Stimulated activated CD4-positive, alpha-beta T cell treated with anti-CD3 and anti-CD28 coated beads, Interleukin-12 subunit alpha, Interleukin-12 subunit beta, amount 100 ng/mL, for 4 hours (primary cell): ENCODE measurements around the gene USP40.

ENCODE experiments used
- DNase-seq: peaks from one replicate; pipeline ENCODE4 v3.0.0-alpha.2; 2020

USP40 gene

DNA sequence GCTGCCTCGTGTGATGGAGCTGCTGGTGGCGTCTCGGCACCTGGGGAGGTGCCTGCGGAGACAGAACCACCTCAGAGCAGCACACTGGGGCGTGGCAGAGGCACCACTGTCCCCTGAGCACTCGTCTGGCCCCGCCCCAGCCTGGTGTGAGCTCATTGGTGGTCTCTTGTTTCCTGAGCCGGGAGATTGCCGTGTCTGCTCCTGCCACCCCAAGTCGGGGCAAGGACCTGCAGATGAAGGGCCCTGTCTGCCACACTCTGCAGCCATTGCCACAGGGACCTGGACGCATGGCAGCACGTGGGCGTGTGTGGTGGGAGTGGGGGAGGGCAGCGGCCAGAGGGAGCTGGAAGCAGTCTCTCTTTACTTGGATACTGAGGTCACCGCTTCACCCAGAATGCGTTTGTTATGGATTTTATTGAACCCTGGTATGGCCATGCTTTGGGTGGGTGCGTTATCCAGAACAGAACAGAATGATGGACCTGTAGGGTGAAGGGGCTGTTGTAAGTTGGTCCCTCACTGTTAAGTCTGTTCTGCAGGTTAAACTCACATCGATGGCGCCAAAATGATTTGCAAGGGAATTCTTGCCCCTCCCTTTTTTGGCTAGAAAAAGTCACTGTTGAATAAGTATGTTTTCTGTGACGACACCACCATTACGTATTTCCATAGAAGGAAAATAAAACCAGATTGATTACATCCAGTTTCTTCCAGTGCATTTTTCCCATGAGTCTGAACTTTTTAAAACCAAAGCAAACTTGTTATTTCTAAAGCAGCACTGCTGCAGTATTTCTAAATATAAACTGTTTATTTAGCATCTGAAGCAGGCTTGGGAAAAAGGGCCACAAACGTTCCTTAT, 92.0 kb downstream of the USP40 start:
- DNase-seq = no peak

DNA sequence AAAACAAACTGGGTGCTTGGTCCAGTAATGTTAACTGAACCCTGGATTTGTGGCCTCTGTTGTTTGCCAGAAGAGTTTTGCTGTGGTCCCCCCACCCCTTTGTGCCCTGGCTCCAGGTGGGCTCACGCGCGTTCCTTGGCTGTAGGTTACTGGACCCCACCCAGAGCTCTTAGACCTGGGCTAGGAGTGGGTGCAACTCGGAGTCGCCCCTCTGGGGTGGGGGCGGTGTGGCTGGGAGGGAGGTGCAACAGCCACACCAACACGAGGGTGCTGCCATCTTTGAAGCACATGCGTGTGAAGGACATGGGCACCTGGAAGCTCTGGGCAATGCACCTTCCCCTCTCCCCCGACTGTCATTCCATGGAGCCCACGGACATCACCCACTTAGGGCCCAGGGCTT, 92.7 kb downstream of the USP40 start:
- no peak for DNase-seq

DNA sequence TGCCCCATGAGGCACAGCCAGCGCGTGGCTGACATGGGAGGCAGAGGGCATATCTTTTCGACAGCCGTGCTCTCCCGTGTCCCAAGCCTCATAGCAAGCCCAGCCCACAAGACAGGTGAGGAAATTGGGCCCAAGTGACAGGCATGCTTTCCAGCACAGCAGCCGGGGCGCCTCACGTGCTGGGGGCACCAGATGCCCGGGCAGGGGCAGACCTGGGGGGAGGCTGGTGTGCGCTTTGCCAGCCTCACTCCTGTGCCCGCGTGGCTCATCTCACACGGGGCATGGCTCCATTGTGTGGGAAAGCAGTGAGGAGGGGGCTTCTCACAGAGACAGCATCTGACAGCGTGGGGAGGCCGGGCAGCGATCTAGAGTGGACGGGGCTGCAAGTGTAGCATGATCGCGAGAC, 93.2 kb downstream of the USP40 start:
- DNase-seq = no peak

DNA sequence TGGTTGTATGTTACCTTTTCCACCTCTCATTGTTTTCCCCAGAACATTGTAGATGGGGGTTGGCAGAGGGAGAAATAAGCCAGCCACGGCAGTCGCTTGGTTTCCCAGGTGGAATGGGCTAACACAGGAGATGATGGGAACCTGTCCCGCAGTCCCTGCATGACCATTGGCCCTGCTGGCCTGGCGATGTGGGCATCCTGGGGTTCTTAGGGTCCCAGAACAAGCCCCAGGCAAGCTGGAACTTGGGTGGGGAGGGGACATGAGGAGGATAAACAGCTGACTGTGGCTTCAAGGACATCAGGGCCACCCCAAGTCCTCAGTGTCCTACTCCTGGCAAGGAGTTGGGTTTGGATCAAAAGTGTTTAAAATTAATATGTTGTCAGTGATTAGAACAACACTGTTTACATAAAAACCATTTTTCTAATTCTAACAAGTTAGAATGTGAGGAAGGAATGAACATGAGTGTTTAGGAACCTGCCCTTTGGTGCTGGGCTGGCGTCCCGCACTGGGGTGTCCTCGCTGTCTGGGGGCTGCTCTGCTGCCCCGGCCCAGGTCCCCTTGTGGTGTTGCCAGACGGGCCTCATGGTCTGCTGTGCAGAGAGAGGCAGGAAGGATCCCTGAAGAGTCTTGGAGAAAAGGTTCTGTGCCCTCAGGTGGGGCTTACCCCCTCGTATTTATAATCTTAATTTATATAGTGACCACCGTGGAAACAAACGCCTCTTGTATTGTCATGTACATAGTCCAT, 95.1 kb downstream of the USP40 start:
- no peak for DNase-seq

DNA sequence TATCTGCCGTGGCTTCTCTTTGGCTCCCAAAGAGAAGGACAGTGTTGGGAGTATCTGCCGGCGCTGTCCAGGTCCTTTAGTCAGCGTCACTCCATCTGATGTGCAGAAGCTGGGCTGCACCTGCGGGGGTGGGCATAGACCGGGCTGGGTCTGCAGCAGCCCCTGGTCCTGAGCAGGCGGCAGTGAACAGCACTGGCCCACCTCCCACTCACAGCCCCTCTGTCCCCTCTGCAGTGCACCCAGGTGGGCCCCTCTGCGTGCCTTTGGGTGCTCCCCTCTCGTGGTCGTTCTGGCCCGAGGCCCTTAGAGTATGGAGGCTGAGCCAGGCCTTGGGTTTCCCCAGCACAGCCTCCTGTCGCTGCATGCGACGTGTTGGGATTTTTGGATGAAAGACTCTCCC, 95.7 kb downstream of the USP40 start:
- DNase-seq = no peak

DNA sequence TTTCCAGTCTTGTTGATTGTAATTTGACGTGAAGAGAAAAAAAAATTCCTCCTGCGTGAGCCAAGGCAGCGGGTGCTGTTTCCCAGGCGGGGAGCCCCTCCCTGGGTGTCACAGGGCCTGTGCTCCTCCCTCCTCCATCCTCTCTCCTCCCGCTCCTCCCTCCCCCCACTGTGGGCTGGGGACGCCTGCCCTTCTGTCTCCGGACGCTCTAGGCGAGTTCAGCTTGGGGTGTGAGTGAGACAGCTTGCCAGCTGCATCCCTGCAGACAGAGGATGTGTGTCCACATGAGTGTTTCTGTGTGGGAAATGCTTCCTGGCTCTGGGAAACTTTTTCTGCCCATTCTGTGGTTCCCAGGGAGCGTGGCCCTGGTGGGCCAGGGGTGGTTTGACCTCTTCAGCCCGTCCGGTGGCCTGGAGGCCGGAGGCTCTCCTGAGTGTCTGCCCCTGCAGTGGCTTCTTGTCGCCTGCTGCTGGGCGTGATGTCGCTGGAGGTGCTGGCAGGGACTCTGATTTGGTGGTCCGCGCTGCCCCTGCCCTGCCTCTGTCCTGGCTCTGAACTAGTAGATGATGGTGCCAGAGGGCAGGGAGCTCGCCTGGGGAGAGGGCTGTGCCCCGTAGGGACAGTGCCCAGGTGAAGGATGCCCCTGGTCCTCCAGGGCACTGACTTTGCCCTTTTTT, 96.4 kb downstream of the USP40 start:
- DNase-seq = no peak

DNA sequence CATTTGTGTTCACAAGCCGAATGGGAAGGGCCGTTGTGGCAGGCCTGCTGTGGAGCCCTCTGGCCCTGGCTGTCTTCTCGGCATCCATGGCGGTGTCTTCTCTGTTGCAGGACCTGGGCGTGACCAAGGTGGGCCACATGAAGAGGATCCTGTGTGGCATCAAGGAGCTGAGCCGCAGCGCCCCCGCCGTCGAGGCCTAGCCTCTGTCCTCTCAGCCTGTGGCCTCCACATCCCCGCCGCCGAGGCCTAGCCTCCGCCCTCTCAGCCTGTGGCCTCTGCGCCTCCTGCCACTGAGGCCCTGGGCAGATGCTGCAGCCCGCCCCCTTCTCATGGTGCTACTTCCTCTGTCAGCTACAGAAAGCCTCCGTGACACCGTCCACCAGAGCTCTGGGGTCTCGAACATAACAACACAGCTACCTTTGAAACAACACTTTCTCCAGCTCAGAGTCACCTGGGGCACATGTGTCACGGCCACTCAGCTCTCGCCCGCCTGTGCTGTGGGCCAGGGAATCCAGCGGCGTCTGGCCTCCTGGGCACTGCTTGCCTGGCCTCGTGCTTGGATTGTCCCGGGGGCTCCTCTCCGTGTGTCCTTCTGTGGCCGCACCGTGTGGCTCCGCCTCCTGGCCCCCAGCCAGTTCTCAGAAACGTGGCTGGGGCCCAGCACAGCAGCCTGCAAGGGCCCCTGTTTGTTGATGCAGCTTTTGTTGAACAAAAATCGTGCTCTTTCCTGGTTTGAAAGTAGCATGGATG, 97.1 kb downstream of the USP40 start:
- DNase-seq = no peak

DNA sequence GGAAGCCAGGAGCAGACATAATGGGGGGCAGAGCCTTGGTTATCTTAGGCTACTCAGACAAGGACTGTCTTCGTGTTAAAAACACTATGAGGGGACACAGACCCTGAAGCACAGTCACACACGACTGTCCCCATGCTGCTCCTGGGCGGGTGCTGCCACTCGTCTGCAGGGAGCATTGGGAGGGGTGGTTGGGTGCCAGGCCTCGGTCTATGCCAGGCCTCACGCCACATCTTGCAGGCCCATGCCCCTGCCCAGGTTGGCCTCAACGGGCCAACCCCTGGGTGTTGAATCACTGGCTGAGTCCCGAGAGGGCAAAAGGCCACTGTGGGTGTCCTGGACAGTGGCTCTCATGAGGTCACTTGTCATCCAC, 97.9 kb downstream of the USP40 start:
- no peak for DNase-seq

DNA sequence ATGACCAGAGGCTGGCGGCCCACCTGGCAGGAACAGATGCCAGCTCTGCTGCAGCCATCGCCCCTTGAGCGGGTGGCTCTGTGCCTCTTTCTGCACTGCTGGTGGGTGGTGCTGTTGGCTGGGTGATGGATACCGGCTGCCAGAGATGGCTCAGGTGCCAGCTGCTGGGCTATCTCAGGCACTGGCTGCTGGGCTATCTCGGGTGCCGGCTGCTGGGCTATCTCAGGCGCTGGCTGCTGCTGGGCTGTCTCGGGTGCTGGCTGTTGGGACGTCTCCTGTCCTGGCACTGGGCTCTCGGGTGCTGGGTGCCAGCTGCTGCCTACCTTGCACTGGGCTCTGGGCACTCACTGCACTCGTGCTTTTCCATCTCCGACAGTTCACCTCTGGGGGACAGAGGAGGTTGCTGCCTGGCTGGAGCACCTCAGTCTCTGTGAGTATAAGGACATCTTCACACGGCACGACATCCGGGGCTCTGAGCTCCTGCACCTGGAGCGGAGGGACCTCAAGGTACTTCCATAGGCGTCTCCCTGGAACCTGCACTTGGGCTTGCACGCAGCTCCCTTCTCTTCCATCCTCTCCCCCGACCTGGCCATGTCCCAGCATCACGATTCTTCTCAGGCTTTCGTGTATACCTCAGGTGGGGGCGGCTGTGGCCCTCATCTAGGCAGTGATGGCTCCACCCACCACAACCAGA, 98.4 kb downstream of the USP40 start:
- DNase-seq = no peak

DNA sequence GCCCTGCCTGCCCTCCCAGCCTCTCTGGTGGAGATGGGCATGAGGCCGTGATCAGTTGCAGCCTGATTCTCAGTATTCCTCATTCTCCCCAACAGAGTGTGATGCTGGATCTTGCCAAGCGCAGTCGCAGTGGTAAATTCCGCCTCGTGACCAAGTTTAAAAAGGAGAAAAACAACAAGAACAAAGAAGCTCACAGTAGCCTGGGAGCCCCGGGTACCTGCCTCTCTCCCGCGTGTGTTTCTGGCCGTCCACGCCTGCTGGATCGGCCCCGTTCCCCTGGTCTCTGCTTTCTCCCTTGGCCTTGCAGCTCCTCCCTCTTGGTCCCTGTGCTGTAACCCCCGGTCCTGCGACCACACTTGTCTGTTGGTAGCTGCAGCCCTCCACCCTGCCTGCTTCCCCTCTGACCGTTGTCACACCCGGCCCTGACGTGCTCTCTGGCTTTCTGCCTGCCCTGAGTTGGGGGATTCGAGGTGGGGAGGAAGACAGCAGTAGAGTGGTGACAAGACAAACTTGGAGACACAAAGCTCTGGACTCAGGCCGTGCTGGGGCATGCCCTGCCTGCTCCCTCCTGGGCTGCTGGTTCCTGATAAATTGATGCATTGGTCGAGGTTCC, 99.5 kb downstream of the USP40 start:
- DNase-seq = no peak

DNA sequence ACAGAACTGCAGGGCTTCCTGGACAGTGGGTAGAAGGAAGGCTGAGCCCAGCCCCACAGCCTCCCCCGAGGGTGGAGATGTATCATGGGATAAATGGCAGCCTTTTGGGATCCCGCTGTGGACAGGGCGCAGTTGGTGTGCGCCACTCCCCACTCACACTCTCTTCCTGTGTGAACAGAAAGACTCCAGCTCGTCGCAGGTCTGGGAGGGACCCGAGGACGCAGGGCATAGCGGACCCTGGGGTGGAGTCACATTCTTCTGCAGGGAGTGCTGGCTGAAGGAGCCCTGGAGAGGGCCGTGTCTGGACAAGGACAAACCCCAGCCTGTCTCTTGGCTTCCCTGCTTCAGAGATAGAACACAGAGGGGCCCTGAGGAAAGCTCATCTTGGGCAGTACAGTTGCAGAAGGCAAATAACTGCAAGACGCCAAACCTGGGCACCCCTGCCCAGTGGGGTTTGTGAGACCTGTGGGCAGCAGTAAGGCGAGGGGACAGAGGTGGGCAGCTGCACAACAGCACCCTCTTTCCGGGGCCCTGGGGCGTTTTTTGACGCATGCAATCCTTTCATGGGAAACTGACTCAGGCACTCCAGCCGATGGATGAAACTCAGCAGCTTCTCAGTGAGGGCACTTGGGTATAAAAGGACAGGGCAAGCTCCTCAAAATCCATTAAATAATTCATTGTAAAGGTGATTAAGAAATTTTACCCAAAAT, 101.9 kb downstream of the USP40 start:
- no peak for DNase-seq

DNA sequence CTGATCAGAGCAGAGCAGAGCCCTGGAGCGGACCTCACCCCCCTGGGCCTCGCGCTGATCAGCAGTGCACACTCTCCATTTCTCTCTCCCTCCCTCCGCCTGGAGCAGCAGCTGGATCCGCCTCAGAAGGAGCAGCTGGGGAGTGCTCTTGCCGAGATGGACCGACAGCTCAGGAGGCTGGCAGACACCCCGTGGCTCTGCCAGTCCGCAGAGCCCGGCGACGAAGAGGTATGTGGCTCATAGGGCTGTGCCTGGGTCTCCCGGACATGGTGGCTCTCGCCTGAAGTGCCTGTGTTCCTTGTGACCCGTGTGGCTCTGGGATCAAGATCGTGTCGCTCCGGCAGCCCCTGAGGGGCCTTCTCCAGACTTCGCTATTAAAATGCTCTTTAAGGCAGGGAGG, 102.5 kb downstream of the USP40 start:
- no peak for DNase-seq

DNA sequence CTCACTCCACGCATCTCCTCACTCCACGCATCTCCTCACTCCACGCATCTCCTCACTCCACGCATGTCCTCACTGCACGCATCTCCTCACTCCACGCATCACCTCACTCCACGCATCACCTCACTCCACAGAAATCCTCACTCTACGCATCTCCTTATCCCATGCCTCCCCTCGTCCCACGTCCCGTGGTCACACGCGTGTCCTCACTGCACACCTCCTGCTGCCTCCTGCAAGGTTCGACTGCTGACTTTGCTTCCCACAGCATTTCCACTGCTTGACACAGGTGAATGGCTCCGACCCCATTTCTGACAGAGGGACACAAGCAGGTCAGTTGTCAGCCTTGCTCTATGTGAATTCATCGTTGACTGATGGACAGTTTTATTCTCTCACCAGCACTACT, 103.0 kb downstream of the USP40 start:
- DNase-seq = no peak

DNA sequence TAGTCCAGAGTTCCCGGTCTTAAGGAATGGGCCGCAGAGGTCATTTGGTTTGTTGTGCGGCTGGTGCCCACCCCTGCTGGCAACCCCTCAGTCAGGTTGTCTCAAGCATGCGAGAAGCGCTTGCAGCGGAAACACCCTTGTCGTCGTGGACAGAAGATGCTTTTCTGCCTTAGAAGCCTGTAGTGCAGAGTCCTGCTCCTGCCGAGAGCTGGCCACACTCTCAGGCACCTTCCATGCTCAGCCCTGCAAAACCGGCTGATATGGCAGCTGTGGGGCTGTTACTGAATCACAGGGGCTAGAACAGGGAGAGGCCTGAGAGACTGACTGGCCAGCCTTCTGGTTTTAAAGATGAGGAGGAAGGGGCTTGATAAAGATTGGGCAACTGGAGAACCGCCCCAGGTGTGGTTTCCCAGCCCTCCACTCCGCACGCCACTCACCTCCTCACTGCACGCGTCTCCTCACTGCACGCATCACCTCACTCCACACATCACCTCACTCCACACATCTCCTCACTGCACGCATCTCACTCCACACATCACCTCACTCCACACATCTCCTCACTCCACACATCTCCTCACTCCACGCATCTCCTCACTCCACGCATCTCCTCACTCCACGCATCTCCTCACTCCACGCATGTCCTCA, 103.6 kb downstream of the USP40 start:
- no peak for DNase-seq

DNA sequence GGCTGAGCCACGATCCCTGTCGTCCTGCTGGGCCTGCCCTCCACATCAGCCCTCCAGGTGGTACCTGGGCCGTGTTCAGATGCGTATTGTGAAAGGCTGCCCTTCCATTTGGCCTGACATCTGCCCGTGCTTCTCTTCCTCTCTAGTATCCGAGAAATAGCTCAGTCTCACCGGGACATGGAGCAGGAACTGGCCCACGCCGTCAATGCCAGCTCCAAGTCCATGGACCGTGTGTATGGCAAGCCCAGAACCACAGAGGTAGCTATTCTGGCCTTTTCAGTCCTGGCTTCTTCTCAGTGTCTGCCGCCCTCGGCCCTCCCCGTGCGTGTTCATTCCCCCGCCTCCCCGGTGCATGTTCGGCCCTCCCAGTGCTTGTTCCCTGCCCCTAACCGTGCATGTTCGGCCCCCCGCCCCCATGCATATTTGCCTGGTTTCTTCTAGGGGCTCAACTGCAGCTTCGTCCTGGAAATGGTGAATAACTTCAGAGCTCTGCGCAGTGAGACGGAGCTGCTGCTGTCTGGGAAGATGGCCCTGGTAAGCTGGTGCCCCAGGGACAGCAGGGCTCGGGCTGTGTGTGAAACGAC, 104.3 kb downstream of the USP40 start:
- no peak for DNase-seq

DNA sequence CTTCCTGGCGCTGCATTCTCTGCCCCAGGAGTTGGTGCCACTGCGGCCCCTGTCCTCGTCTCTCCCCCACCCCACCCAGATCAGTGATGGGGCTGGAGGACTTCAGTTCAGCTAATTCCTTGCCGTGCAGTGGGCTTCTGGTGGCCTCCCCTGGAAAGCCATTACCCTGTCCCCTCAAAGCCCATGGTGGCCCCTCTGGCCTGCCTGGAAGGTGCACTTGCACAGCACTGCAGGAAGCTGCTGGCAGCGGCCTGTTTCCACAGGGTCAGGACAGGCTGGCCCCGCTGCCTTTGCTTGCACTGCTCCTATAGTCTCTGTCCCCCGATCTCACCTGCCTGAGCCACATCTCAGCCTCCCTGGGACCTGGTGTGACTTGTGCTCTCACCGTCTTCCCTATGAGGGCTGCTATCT, 105.1 kb downstream of the USP40 start:
- no peak for DNase-seq

DNA sequence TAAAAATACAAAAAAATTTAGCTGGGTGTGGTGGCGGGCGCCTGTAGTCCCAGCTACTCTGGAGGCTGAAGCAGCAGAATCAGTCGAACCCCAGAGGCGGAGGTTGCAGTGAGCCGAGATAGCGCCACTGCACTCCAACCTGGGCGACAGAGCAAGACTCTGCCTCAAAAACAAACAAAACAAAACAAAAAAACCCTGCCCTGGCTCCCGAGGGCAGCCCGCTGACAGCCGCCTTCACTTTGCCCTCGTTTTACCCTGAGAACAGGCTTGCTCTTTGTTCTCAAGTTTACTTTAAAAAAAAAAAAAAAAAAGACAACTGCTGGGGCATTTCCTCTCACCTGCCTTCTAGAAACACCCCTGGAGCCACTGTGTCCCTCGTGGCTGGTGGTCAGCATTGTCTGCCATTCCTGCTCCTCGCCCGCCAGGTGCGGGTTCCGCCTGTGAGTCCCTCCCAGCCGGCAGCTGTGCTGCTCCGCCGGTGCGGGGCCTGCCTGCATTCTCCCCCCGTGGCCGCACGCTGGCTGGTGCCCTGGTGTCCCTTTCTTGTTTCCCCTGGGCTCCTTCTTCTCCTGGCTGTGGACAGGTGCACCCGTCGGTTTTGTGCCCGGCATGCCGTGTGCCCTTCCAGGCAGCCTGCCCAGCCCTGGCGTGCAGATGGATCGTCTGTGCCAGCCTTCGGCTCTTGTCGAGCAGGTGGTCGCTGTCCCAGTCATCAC, 105.7 kb downstream of the USP40 start:
- DNase-seq = no peak

DNA sequence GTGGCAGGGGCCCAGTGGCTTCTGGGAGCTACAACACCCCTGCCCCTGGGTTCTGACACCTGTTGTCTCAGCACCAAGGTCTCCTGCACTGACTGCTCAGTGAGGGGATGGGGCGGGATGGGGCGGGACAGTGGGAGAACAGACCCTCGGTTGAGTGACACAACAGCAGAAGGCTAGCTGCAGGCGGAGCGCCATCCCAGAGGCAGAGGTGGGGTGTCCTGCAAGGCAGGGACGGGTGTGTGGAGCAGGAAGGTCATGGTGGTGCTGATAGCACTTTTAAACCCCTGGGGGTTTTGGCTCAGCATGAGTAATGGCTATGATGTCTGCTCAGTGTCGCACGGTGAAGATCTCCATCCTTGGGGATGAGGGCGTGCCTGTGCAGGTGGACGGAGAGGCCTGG, 107.2 kb downstream of the USP40 start:
- no peak for DNase-seq

DNA sequence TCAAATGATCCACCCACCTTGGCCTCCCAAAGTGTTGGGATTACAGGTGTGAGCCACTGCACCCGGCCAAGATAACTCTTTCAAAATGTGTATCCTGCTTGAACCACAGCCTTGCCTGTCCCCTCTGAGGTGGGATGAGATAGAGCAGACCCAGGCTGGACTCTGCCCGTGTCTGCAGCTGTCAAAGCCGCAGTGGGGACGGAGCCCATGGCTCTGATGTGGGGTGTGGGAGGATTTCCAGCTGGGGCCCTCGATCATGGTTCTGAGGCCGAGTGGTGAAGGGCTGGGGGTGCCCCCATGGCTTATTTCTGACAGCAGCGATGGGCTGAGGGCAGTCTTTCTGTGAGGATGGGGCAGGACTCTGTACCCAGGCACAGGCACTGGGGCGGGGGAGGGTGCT, 107.8 kb downstream of the USP40 start:
- DNase-seq = no peak
